ENCODE measurements around the gene RAD18.

RAD18 gene

GRCh38 chr3:8863891-8864290 is 99.4 kb downstream of the RAD18 start:
- no peak for DNase-seq

DNA sequence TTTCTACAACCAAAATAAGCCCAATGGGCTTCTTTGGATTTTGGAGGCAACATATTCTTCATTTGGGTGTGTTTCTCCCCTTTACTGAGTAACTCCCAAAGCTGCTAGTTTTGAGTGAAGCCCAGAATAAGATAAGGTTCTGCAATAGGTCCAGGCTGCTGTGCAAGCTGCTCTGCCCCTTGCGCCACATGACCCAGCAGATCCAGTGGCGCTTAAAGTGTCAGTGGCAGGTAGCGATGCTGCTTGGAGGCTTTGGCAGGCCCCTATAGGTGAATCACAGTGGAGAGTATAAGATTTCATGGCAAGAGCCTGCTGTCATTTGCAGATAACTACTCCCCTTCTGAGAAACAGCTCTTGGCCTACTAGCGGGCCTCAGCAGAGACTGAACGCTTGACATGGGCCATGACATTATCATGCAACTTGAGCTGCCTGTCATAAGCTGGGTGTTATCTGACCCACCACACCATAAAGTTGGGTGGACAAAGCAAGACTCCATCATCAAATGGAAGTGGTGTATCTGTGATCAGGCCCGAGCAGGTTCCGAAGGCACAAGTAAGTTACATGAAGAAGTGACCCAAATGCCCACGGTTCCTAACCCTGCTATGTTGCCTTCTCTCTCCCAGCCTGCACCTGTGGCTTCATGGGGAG is 105.4 kb downstream of the RAD18 start:
- peak; percentile 18 for DNase-seq

DNA sequence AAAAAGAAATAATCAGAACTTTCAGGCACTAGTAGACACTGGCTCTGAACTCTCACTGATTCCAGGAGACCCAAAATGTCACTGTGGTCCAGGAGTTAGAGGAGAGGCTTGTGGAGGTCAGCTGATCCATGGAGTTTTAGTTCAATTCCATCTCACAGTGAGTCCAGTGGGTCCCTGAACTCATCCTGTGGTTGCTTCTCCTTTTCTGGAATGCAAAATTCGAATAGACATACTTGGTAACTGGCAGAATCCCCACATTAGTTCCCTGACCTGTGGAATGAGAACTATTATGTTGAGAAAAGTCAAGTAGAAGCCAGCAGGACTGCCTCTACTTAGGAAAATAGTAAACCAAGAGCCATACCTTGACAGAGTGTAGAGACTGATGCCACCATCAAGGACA is 106.6 kb downstream of the RAD18 start:
- no peak for DNase-seq

- DNase-seq = no peak
These were observed 107.2 kb downstream of the RAD18 start for GRCh38 chr3:8856071-8856470.

DNA sequence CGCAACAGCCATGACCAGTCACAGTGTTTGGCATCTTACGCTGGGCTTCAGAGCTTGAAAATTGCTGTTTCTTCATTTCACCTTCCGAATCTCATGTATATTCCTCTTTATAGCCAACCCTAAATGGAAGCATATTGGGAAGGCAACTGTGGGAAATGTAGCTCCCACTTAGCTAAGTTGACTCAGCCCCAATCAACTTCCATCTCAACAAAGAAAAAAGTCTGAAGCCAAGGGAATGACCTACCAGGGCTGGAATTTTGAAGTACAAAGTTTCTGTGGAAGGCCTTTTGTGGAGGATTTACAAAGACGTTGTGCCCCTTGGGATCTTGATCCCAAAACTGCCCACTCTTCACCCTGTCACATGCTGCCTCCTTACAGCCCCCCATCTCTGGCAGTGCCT is 108.6 kb downstream of the RAD18 start:
- no peak for DNase-seq

GRCh38 chr3:8853081-8853480 is 110.2 kb downstream of the RAD18 start:
- DNase-seq = no peak

DNA sequence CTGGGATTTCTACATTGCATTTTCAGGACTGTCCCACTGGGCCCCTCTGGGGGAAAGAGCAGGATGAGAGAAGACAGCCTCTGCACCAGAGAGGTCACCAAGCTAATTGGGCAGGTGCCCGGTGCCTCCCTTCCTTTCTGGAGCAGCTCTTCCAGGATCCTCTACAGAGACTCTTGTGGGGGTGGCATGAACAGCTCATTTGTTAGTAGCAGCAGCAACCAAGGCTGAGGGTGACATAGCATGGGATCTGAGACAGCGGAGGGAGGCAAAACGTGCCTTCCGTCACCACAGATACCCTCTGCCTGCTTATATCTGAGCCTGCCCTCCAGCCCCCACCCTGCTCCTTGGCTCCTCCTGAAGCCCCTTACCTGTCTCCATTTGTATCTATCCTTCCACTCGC is 110.8 kb downstream of the RAD18 start:
- no peak for DNase-seq

DNA sequence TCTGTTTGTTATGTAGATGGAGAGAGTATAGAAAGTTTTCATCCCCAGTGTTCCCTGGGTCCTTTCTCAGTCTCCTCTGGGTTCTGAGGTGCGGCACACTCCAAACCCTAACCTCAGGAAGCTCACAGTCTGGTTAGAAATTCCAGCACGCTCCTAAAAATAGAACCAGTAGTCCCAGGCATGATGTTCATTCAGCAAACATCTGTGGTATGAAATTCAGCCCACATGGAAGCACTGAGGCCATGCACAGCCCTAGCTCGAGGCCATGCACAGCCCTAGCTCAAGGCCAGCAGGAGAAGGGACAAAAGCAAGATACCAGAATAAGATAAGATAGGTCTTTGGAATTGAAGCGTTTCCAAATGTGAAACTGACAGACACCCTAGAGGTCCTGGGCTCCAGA is 111.6 kb downstream of the RAD18 start:
- no peak for DNase-seq

- DNase-seq = no peak
These were observed 114.6 kb downstream of the RAD18 start for GRCh38 chr3:8848696-8849131.

DNA sequence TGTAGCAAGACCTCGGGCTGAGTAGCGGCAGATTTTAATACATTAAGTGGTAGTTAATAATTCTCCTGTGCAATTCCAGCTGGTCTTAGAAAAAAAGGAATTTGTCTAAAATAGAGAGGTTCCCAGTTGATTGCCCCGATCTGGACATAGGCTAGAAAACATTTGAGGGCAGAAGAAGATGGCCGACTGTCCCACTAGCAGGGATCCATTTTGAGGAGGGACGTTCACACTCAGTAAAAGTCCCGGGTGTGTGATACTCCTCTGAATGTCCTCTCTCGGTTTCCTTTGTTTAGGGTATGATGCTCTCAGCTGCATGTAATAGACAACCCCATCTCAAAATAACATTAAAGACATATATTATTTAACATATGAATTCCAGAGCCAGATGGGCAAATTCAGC is 116.0 kb downstream of the RAD18 start:
- no peak for DNase-seq

- DNase-seq = no peak
These were observed 117.1 kb downstream of the RAD18 start for GRCh38 chr3:8846176-8846575.

- DNase-seq = no peak
These were observed 117.6 kb downstream of the RAD18 start for GRCh38 chr3:8845641-8846040.

DNA sequence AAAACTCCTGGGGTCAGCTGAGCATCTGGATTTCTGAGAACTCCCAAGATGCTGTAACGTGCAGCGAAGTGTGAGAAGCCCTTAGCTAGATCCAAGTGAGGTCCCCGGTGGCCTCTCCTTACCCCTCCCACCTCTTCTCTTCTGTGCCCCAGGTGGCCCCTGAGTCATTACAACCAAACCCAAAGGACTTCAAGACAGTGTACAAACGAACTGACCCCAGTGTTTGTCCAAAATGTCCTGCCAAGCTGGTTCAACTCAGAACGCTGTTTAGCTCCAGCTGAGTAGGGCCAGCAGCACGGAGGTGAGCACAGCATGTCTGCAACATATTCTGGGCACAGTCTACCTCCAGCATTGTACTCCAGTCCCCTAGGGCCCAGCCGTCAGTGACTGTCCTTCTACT is 119.9 kb downstream of the RAD18 start:
- no peak for DNase-seq

DNA sequence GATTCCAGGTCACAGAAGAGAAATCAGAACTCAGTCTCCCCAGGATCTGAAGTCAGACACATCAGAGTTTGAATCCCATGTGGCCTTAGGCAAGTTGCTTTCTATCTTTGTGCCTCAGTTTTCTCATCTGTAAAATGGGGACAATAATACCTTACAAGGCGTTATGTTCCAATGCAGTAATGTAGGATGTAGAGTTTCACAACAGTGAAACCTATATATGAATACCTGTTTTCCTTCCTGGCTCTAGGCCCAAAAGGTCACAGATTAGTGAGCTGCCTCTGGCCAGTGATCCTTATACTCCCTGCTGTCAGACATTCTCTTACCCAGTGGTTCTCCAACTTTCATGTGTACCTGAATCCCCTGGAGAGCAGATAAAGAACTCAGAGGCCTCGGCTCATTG is 121.0 kb downstream of the RAD18 start:
- DNase-seq = no peak

DNA sequence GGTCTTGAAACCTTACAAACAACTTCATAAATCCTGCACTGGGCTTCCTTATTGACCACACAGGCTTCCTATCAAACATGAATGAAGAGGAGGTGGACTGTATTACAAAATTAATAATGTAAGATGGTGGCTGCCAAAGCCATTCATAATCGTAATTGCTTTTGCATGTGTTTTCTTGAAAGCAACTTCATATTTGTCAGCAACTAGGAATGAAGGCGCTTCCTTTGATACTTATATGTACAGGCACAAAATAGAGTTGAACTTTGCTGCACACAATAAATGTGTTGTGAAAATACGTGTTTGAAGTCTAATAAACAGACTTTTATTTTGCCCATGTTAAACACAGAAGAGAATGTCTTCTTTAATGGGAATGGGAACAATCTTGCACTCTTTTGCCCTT is 121.8 kb downstream of the RAD18 start:
- no peak for DNase-seq

GRCh38 chr3:8840556-8840955 is 122.7 kb downstream of the RAD18 start:
- no peak for DNase-seq

GRCh38 chr3:8839607-8840325 is 123.5 kb downstream of the RAD18 start:
- DNase-seq = no peak

- no peak for DNase-seq
These were observed 124.4 kb downstream of the RAD18 start for GRCh38 chr3:8838765-8839423.

- DNase-seq = no peak
These were observed 125.0 kb downstream of the RAD18 start for GRCh38 chr3:8838234-8838633.

- no peak for DNase-seq
These were observed 126.1 kb downstream of the RAD18 start for GRCh38 chr3:8837162-8837561.

- DNase-seq = no peak
These were observed 127.2 kb downstream of the RAD18 start for GRCh38 chr3:8836096-8836495.

- DNase-seq = no peak
These were observed 127.9 kb downstream of the RAD18 start for GRCh38 chr3:8835385-8835784.

DNA sequence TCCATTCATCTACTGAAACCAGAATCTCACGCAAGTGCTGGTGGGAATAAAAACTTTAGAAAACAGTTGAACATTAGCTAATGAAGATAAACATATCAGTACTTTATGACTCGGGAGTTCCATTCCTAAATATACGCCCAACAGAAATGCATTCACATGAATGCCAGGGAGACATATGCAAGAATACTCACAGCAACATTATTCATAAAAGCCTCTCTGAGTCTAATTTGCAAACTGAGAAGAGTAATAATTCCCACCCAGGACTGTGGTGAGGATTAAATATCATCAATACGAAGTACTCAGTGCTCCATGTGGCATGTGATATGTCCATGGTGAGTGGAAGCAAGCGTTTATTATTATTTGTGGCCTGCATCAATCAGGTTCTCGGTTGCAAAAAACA is 128.3 kb downstream of the RAD18 start:
- no peak for DNase-seq

GRCh38 chr3:8827641-8828040 is 135.6 kb downstream of the RAD18 start:
- no peak for DNase-seq
